NCI-H1048 (cell line): ENCODE data around the gene RTL9.

Experiments
- DNase-seq: peaks from one replicate; lab custom pipeline; 2025; lab: John Stamatoyannopoulos, UW

Gene RTL9

DNA sequence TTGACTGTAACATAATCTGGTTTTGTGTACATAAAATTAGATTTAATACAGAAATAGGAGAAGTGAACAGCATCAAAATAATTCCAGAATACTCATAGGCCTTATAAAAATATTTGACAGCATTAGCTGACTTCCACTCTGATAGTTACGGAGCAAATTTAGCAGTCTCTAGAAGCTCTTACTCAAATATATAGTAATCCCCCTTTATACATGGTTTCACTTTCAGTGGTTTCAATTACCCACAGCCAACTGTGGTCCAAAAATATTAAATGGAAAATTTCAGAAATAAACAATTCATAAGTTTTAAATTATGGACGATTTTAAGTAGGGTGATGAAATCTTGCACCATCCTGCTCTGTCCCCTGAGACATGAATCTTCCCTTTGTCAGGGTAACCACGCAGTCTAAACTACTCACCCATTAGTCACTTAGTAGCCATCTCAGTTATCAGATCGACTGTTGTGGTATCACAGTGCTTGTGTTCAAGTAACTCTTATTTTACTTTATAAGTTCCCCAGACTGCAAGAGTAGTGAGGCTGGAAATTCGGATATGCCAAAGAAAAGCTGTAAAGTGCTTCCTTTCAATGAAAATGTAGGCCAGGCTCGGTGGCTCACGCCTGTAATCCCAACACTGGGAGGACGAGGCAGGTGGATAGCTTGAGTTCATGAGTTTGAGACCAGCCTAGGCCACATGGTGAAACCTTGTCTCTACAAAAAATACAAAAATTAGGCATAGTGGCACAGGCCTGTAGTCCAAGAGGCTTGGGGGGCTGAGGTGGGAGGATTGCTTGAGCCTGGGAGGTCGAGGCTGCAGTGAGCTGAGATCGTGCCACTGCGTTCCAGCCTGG lies 17.2 kb upstream of the RTL9 start:
- DNase-seq, result no peak

- DNase-seq, result no peak
These were observed 12.0 kb upstream of the RTL9 start for GRCh38 chrX:110346681-110347080.

GRCh38 chrX:110359273-110359672 lies 625 bp downstream of the RTL9 start:
- no peak for DNase-seq

GRCh38 chrX:110363244-110363643 lies 4.6 kb downstream of the RTL9 start:
- DNase-seq, result no peak

DNA sequence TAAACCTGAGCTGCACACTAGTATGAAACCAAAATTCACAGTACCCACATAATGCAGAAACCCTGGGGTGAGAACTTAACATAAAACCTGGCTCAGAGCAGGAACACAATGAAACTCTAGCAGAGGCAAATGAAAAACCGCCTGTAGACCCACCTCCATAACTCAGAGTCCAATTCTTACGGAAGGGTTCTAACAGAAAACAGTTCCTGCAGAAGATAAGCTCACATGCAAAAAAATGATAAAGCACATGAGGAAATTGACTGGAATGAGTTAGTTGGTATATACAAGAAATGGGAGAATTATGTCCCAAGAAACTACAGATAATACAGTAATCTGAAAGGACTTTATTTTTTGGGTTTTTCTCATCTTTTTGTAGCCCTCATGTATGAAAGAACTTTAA lies 14.7 kb downstream of the RTL9 start:
- no peak for DNase-seq

- no peak for DNase-seq
These were observed 15.9 kb downstream of the RTL9 start for GRCh38 chrX:110374559-110374958.

DNA sequence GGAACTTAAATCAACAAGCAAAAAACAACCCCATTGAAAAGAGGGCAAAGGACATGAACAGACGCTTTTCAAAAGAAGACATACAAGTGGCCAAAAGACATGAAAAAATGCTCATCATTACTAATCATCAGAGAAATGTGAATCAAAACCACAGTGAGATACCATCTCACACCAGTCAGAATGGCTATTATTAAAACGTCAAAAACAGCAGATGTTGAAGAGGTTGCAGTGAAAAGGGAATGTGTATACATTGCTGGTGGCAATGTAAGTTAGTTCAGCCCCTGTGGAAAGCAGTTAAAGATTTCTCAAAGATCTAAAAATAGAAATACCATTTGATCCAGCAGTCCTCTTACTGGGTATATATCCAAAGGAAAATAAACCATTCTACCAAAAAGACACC lies 22.6 kb downstream of the RTL9 start:
- DNase-seq, result no peak

GRCh38 chrX:110383414-110383813 lies 24.8 kb downstream of the RTL9 start:
- no peak for DNase-seq

- DNase-seq, result no peak
These were observed 25.8 kb downstream of the RTL9 start for GRCh38 chrX:110384490-110384889.

DNA sequence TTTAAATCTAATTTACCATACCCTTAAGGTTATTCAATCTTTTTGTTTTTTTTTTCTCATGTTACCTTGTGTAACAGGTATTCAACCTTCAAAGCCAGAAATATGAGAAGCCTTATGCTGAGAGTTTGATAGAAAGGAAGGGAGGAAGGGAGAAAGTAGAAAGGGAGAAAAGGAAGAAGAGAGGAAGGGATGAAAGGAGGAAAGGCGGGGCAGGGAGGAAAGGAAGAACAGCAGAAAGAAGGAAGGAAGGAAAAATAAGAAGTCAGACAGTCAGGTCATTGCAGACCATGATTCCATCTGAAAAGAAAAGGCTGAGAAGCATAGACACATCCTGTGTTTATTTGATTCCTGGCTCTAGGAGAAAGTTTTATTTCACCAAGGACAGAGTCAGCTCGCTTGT lies 30.9 kb downstream of the RTL9 start:
- DNase-seq, result no peak

DNA sequence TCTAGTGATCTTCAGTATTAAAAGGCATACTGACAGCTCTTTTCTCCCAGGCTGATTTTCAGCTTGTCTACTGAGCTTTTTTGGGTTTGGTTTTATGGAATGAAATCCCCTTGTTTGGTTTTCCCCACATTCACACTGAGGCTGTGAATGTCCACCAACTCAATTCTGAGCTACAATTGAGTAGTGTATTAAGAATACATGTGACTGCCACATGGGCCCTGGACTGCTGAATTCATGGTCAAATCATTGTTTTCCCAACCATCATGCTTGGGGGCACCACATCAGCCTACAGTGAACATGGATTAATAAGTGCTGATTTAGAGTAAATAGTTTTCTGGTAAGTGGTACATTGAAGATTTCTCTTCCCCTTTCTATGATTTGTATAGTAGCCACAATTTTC lies 32.4 kb downstream of the RTL9 start:
- no peak for DNase-seq

DNA sequence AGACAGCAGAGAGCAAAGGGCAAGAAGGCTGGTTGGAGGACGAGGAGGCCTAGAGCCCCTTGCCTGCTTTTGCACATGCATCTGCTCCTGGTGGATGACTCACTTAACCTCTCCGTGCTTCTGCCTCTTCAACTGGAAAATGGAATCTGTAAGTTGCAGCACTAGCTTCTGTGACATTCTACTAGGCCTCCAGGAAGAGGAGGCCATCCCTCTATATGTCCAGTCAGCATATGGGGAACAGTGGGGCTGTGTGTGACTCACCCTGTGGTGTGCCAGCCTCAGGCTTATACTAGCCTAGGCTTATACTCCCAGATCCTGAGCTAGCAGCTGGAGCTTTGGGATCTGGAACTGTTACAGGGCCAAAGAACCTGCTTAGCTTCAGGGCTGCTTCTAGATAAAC lies 36.0 kb downstream of the RTL9 start:
- no peak for DNase-seq

DNA sequence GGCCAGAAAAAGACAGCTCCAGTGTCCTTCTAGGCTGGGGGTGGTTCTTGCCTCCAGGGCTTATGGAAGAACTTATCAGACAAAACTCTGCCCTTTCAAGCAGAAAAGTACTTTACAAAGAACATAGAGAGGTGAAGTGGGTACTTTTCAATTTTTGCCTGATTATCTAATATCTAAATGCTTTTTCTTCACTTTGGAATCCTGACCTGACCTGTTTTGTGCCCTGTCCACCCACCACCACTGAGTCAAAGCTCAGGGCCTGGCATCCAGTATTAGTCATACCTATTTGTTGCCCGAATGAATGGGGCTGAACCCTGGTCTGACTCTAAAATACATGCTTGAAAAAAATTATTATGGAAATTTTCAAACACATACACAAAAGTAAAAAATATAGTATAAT lies 37.2 kb downstream of the RTL9 start:
- DNase-seq, result no peak

DNA sequence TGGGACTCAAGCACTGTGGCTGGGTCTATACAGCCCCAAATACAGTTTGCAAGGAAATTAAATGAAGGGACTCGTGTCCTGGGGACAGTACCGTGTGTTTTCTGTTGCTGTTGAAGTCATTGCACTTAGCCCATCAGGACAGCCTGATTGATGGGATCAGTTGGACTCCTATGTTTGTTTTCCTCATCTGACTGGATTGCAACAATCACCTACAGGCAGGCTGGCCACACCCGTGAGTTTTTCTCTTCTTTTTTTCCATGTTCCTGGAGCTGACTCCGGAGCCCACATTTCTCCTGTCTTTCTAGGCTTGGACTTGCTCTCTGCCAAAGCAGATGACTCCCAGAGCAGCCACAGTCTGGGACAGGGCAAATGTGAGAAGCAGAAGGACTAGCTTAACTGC lies 38.1 kb downstream of the RTL9 start:
- no peak for DNase-seq

DNA sequence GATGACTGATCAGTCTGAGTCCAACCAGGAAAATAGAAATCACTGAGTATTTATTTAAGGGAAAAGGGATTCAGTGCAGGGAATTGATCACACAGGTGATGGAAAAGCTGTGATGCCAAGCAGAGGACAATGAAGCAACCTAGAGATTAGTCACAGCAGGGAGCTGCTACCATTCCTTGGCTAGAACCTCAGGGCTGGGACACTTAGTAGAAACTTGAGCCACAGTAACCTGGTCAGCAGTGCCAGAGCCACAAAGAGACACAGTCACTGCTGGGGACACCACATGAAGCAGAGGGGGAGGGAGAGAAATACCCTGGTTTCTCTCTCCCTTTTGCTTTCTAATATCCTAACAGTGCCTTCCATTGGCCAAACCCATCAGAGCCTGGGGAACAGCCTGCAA lies 38.7 kb downstream of the RTL9 start:
- no peak for DNase-seq

- no peak for DNase-seq
These were observed 39.3 kb downstream of the RTL9 start for GRCh38 chrX:110397904-110398303.

GRCh38 chrX:110399497-110399896 lies 40.8 kb downstream of the RTL9 start:
- DNase-seq, result no peak

GRCh38 chrX:110399966-110400365 lies 41.3 kb downstream of the RTL9 start:
- DNase-seq, result no peak

DNA sequence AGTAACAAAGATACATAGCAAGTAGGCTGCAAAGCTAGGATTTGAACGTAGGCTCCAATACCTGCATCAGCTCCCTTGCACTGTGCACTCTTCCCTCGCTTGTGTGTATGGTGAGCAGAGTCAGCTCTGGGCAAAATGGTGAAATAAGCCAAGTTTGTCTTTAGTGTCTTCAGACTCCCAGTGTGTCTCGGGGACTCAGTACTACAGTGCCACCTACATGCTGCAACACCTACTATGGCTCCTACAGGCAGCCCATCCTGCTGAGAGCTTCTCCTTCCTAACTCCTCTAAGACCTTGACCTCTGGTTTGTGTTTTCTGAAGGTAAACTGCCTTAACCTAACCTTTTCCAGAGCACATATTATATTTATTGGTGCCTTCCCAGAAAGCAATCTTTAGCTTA lies 42.5 kb downstream of the RTL9 start:
- DNase-seq, result no peak

DNA sequence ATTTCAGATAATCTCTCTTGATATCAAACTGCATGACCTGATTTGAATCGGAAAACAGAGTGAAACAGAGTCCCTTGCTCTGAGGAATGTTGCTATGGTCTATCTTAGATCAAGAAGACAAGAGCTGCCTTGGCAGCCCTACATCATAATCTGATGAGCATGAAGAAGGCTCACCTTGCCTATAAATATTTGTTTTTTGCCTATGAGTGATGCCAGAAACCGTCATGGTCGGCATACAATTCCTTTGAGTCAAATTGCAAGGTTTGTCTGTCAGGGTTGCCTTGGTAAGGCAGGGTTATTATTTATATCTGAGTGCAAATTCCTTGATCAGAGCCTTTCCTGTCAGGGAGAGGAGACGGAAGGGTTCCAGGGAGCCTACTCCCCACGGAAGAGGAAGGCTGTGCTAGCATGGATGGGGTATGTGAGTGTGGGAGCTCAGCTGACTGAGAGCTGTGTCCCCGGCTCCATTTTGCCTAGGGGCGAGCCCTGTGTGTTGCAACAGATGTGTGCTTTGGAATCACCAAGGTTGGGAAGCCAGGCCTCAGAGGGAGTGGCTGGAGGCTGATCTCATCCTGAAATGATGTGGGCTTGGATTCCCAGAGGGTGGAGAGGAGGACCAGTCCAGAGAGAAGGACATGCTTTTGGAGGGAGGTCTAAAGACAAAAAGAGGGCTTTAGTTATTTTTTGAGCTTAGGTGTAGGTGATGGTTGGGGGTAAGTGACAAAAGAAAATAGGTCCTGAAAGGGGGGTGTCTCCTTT lies 43.6 kb downstream of the RTL9 start:
- DNase-seq, result no peak

- no peak for DNase-seq
These were observed 44.2 kb downstream of the RTL9 start for GRCh38 chrX:110402850-110403221.

DNA sequence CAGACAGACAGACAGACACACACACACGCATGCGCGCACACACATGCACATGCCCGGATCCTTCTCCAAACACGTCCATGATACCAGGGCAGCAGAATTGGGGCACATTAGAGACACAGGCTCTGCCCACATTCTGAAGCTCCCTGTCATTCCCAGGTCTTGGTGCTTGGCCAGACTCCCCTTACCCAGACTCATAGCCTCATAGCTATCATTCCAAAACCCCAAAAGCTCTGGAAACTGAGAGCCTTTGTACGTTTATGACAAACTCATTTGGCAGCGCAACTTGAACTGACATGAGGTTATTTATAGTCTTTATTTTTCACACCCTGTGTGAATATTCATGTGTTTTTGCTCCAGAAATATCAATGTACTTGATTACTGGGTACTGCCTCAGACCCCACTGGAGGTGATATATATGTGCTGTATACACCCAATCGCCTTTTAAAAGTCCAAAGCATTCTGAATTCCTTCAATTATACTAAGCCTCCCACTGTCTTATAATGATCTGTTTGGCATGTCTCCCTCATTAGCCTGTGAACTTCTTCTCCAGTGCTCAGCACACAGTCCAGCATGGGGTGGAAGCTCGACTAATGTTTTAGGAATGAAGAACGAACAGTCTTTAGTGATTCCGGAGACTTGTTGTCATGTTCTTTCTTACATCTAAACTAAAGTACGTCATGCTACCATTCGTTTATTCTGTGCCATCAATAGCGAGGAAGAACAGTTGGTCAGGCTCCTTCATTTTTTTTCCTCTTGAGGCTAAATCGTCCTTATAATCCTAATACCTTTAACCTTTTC lies 45.0 kb downstream of the RTL9 start:
- DNase-seq, result no peak

DNA sequence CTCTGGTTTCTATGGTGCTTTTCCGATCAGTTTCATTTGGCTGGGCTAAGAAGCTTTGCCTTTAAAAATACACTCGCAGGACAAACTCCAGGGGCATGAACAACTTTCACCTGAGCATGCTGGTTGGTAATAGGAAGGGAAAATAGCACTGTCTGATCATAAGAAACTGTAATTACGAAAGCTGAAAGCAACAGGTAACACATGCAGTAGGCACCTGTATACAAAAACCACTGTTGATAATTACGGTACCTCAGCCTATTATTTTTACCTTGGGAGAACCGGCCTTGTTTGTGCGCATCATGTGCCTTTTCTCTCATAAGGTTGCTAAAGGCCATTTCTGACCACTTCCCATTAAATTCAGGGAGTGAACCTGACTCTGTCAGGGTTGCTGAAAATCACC lies 45.7 kb downstream of the RTL9 start:
- DNase-seq, result no peak
